HG02970 (cell line): ENCODE measurements around the gene CACNA1I.

Experiments
- ATAC-seq: cut with Tn5 transposase; IDR thresholded peaks from one replicate; pipeline ENCODE4 v1.9.1; 2021; ENCODE audit warnings: mild to moderate bottlenecking, moderate library complexity, moderate number of reproducible peaks; ENCODE audit not compliant: unreplicated experiment, low FRiP score

CACNA1I gene

DNA sequence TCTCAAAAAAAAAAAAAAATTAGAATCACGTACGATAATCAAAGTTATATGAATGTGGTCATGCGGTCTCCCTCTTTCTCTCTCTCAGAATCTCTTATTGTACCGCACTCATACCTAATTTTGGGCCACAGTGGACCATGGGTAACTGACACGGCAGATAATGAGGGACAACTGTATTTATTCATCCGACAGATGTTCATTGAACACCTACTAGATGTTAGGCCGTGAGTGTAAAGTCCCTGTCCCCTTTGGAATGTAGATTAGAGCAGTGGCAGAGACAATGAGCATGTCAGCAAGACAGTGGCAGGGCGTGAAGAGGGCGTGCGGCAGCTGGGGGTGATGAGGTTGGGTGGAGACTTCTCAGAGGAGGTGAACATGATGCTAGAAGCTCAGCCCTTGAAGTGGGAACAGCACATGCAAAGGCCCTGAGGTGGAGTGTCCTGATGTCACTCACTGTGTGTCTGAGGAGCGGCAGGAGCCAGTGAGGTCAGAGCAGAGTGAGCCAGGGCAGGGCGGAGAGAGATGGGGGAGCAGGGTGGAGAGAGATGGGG is 25.1 kb downstream of the CACNA1I start:
- ATAC-seq: no peak

- ATAC-seq: no peak
Observed at GRCh38 chr22:39596601-39597000, 26.0 kb downstream of the CACNA1I start.

GRCh38 chr22:39597236-39597869 is 26.8 kb downstream of the CACNA1I start:
- no peak for ATAC-seq

- ATAC-seq: no peak
Observed at GRCh38 chr22:39598017-39598965, 27.7 kb downstream of the CACNA1I start.

- ATAC-seq: no peak
Observed at GRCh38 chr22:39600491-39601179, 30.1 kb downstream of the CACNA1I start.

GRCh38 chr22:39601180-39601535 is 30.6 kb downstream of the CACNA1I start:
- no peak for ATAC-seq

DNA sequence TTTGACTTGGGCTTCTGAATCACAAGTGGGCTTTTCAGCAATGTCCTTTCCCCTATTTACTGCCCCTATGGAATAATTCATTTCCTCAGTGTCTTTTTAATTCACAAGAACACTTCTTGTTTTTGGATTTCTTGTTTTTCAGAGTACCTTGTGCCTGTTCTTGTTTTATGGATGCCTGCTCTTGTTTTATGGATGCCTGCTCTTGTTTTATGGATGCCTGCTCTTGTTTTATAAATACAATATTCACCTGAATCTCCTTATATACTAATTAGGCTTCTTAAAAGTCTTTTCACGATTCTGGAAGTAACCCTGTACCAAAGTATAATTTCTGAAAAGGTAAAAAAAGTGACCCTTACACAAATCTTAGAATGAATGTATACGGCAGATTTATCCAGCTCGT is 32.8 kb downstream of the CACNA1I start:
- no peak for ATAC-seq

- no peak for ATAC-seq
Observed at GRCh38 chr22:39610246-39610645, 39.7 kb downstream of the CACNA1I start.

- ATAC-seq: no peak
Observed at GRCh38 chr22:39610766-39611165, 40.2 kb downstream of the CACNA1I start.

GRCh38 chr22:39611360-39611759 is 40.8 kb downstream of the CACNA1I start:
- ATAC-seq: no peak

DNA sequence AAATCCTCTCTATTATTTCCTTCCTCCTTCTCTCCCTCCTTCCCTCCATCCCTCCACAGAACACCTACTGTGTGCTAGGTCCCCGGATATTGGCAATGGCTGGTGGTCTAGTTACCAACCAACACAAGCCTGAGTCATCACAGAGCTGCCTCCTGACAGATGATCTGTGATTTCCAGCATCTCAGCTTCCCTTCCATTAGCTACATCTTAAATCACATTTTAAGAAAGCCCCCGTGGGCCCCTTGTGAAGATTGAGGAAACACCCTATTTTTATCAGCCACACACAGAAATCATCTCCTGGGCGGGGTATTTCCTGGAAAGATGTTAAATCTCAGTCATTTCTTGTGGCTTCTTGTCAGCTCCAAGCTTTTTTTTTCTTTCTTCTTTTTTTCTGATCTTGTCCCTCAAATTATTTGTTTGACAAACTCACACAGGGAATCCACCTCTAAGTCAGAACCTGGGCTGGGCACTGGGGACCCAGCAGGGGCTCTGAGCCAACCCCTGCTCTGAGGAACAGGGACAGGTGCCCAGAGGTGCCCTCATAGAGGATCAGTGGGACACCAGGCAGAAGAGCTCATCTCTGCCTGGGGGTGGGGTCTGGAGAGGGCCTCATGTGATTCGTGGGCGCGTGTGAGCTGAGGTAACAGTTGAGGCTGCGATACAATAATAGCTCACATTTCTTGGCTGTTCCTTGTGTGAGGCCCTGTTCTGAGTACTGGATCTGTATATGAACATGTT is 42.4 kb downstream of the CACNA1I start:
- no peak for ATAC-seq

GRCh38 chr22:39613549-39613921 is 43.0 kb downstream of the CACNA1I start:
- no peak for ATAC-seq

DNA sequence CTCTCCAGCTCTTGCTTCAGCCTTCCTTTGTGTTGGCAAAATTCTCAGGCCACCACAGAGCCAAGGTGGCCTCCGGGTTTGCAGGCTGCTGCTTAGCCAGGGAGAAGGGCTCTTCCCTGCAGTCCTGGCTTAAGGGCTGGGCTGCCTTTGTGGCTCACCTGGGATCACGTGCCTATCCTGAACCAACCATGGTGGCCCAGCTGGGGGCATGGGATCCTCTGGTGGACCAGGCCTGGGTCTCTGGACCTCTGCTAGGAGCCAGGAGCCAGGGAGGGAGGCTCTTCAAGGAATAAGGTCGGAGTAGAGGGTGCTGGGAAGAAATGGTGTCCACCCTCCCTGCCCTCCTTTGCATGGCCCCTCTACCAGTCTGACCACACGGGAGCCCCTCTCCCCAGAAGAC is 43.9 kb downstream of the CACNA1I start:
- ATAC-seq: no peak

DNA sequence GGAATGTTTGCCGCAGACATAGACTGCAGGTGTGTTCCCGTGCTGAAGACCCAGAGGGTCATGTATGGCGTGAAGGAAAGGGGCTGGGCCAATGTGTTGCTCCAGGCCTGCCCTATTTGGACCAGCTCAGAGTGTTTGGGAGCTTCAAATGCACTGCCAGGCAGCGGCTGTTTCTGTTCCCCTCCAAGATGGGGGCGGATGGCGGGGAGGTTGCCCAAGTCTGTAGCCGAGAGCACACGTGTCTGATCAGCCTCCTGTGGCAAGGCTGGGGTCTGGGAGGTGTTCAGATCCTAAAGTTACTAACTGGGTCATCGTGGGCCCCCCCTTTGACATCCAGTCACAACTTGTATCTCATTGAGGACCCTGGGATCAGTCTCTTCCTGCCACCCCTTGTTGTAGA is 45.5 kb downstream of the CACNA1I start:
- ATAC-seq: no peak

DNA sequence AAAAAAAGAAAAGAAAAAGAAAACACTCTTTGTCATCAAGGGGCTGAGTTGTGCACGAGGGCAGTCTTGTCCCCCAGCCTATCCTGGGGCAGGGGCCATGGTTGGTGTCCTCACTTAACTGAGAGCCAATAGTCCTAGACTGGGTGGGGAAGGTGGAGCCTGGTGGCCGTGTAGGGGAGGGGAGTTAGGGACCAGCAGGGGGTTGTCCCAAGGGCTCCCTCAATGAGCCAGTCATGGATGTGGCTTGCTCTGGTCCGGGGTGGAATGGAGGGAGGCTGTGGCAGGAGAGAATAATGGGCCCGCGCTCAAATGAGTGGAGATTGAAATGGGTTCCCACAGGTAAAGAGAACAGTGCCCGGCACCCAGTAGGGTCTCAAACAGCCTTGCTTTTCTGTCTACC is 46.2 kb downstream of the CACNA1I start:
- no peak for ATAC-seq

- no peak for ATAC-seq
Observed at GRCh38 chr22:39617342-39617741, 46.8 kb downstream of the CACNA1I start.

- no peak for ATAC-seq
Observed at GRCh38 chr22:39617970-39618757, 47.6 kb downstream of the CACNA1I start.

GRCh38 chr22:39618996-39619530 is 48.5 kb downstream of the CACNA1I start:
- no peak for ATAC-seq

DNA sequence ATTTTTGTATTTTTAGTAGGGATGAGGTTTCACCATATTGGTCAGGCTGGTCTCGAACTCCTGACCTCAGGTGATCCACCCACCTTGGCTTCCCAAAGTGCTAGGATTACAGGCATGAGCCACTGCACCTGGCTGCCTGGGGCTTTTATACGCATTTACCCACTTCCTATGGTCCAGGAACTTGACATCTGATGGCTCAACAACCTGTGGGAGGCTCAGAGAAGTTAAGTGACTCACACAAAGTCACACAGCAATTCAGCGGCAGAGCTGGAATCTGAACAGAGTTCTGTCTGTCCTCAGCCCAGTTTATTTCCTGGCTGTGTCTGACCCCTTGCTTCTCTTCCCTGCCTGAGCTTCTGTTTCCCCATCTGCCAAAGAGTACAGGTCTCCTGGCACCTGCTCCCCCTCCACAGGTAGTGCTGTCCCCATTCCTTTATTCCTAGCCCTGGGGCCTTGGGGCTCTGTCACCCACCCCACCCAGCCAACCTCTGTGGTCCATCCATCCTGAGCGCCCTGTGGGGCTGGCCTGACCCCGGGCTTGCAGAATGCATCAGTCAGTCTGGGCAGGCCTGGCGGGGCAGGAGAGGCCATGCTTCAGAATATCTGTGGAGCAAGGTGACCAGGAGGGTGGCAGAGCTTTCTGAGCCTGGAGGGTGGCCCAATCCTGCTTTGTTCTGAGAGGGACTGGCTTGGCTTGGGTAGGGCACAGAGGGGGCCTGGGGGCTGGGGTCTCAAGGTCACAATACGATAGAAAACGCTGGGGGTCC is 50.6 kb downstream of the CACNA1I start:
- no peak for ATAC-seq
